GM15510 (cell line): ENCODE data around the gene CEP350.
A peak's percentile ranks its signal among the peaks of the same experiment; 100 is the strongest.

Experiments used
- POLR2A ChIP-seq: IDR thresholded peaks from 3 replicates; pipeline ENCODE4 v1.6.1; 2011; ENCODE audit warnings: borderline replicate concordance; ENCODE audit not compliant: insufficient read length; ENCODE audit errors: extremely low read depth

CEP350 gene

DNA sequence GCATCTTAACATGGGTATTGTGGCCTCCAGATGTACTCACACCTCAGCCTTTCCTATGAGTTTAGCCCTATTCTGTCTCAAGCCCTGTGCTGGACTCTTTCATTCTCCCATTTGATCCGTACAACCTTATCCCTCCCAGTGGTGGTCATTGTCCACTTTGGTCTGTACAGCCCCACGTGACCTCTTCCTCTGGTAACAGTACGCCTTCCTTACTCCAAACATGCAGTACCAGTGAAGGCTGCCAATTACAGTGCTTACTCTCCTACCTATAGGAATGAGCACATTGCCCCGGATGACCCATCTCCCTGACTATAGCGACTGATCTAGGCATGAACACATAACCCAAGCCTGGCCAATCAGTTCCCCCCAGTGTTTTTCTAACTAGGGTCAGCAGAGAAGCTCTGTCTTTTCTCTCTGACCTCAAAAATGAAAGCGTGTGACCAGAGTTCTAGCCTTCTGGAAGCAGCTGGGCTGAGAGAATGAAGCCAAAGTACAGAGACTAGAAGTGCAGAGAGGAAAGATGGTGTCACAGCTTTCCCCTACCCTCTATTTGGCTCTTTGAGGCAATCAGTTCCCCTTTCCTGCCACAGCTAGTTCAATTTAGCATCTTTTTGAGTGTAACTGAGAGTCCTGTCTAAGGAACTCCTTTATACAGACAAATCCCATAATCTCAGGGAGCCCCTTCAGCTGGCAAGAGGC lies 190.2 kb downstream of the CEP350 start:
- no peak for TF ChIP-seq POLR2A

DNA sequence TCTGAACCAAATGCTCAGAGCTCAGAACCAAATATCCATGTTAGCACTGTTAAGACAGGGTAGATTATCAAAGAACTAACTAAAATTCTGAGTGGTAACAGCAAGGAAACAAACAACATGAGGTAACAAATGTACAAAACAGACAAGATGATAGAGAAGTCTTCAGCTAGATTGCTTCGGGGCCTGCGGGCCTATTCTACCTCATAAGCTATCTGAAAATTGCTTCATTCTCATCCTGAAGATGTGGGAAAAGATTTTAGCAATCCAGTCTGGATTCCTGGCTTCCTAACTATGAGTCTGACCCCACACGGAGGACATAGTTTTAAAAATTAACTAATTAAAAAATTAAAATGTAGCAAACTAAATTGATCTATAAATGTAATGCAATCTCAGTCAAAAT lies 190.8 kb downstream of the CEP350 start:
- TF ChIP-seq POLR2A, result no peak

- TF ChIP-seq POLR2A, result no peak
Observed at GRCh38 chr1:180150982-180151381, 196.4 kb downstream of the CEP350 start.

GRCh38 chr1:180151508-180151907 lies 196.9 kb downstream of the CEP350 start:
- no peak for TF ChIP-seq POLR2A

DNA sequence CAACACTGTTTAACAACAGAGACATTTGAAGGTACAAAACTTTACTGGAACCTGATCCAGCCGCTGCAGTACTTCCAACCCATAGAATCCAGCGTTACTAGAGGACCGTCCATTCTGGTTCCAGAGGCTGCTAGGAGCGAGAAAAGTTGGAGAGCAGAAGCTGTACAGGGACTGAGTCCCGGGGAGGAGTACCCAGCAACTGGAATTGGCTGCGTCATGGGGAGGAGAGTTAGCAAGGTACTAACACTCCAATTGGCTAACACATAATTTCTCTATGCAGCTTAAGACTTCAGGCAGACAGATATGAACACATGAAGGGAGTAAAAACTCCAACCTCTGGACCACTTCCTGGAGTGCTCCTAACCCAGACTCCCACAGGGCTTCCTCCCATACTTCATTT lies 198.0 kb downstream of the CEP350 start:
- TF ChIP-seq POLR2A, result no peak

- no peak for TF ChIP-seq POLR2A
Observed at GRCh38 chr1:180153032-180153431, 198.4 kb downstream of the CEP350 start.

GRCh38 chr1:180154003-180154324 lies 199.4 kb downstream of the CEP350 start:
- TF ChIP-seq POLR2A, result no peak

DNA sequence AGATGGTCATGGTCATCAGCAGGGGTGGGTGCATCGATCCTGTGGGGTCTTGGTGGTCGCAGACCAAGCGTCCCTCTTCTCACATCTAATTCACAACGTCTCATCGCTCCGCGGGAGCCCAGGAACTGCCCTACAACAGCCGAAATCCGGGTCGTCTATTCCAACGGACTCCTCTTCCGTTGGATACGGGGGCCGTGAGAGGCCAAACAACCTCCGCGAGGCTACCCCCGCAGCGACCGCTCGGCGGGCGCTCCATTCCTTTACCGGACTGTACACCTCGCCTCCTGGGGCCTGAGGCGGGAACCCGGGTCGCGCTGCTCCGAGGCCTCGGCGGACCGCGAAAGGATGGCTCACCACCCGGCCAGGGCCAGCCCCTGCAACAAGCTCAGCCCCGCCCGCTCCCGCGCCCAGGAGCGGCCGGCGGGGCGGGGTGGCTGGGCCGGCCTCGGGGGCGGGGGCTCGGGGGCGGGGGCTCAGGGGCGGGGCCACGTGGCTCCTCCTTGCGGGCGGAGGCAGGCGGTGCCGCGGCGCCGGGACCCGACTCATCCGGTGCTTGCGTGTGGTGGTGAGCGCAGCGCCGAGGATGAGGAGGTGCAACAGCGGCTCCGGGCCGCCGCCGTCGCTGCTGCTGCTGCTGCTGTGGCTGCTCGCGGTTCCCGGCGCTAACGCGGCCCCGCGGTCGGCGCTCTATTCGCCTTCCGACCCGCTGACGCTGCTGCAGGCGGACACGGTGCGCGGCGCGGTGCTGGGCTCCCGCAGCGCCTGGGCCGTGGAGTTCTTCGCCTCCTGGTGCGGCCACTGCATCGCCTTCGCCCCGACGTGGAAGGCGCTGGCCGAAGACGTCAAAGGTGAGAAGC lies 199.9 kb downstream of the CEP350 start, which contains the start of gene QSOX1:
Gene QSOX1 (plus strand): TSS at position 545 of the 857 bp plus-strand sequence. CDS start 39 bp downstream, at position 584.
- peak; percentile 78 for TF ChIP-seq POLR2A

- no peak for TF ChIP-seq POLR2A
Observed at GRCh38 chr1:180155182-180155682, 200.6 kb downstream of the CEP350 start.

GRCh38 chr1:180156201-180156600 lies 201.6 kb downstream of the CEP350 start:
- TF ChIP-seq POLR2A, result no peak

- no peak for TF ChIP-seq POLR2A
Observed at GRCh38 chr1:180156631-180157091, 202.1 kb downstream of the CEP350 start.

DNA sequence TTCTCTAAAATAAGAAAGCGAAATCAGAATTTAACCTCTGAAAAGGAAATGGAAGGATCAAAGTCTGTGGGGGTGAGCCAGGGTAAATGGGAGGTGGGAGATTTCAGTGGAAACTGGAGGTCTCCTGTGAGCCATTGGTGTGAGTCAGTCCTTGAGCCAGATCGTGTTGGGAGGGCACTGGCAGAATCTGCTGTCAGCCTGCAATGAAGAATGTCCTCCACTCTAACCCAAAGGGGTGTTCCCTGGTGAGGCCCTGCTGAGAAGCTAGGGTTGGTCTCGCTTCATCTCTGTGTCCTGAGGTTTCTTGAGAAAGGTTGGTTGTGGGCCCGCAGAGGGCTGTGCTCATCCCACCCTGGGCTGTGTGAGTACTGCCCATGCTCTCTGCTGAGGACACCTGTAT lies 202.5 kb downstream of the CEP350 start:
- no peak for TF ChIP-seq POLR2A

DNA sequence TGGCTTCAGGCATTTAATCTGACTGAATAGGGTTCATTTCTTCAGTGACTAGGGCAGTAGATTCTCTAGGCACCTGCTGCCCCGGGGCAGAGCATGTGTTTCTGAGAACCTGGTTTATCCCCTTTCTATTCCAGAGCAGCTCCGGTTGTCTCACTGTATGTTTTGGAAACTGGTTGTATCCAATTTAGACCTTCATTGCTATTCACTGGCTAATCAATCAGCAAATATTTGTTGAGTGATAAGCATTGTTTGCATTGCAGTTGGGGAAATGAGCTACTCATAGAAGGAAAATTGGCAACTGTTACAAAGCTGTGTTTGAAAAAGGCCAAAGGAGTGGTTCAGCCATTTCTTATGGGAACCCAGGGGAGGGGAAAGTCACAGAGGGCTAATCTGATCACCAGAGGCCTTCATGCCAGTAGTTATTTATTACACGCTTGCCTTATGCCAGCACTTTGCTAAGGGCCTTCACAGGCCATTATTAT lies 203.0 kb downstream of the CEP350 start:
- TF ChIP-seq POLR2A, result no peak

DNA sequence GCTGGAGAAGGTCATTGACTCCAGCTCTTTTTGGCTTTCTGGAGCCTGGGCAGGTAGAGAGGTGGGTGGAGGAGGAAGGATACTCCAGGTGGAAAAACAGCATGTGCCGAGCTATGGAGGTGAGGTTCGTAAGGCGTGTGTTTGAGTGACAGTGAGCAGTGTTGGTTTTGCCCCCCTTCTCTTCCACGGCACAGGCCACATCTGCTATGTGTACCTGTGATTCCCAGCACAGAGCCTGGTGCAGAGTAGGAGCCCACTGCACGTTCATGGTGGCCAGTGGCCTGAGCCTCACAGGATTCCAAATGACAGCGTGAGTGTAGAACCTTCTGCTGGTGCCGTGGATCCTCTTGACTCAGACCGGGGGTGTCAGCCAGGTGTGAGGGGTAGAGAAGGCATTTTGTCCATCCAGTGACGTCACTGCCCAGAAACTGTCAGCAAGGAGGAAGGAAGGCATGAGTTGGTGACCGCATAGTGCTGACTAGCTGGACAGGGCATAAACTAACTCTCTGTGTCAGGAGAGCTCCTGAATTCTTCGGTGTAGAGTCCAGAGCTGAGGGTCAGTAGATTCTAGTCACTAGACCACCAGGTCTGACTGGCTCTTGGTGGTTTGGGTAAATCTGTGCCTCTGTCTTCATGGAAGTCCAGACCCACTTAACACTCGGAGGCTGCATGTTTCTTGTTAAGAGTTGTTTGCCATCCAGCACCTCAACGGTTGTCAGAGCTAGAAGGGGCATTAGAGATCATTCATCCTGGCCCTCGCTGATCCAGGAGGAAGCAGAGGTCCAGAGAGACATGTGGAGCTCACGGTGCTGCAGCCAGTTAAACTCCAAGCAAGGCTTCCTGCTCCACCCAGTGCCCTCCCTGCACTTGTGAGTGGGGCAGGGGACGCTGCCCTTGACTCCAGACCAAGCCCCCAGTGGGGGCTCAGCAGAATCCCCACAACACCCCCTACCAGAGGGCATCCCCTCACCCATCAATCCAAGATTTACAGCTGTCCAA lies 203.8 kb downstream of the CEP350 start:
- no peak for TF ChIP-seq POLR2A
